Cardiac fibroblast (primary cell): ENCODE data around the gene SF3A2.

Experiments
- DNase-seq, 2 donors: peaks; one replicate each; pipeline versions ENCODE4 v3.0.0 to v3.0.0-alpha.2; 2010; ENCODE audit warnings: low read depth in 2 of 2
- H3K4me3 ChIP-seq, 2 donors: replicated peaks in 1 of 2; 1 replicate in 1 of 2; 2 replicates in 1 of 2; pipeline ENCODE4 v1.5.1; 2011; ENCODE audit warnings: low read depth in 2 of 2, low read length in 2 of 2, mild to moderate bottlenecking in 2 of 2, moderate library complexity in 1 of 2
- TF ChIP-seq, protein P1 (sequence below): IDR thresholded peaks from one replicate; pipeline ENCODE4 v1.5.1; 2011; ENCODE audit warnings: low read depth, mild to moderate bottlenecking, low read length, inconsistent platforms

The SF3A2 gene

DNA sequence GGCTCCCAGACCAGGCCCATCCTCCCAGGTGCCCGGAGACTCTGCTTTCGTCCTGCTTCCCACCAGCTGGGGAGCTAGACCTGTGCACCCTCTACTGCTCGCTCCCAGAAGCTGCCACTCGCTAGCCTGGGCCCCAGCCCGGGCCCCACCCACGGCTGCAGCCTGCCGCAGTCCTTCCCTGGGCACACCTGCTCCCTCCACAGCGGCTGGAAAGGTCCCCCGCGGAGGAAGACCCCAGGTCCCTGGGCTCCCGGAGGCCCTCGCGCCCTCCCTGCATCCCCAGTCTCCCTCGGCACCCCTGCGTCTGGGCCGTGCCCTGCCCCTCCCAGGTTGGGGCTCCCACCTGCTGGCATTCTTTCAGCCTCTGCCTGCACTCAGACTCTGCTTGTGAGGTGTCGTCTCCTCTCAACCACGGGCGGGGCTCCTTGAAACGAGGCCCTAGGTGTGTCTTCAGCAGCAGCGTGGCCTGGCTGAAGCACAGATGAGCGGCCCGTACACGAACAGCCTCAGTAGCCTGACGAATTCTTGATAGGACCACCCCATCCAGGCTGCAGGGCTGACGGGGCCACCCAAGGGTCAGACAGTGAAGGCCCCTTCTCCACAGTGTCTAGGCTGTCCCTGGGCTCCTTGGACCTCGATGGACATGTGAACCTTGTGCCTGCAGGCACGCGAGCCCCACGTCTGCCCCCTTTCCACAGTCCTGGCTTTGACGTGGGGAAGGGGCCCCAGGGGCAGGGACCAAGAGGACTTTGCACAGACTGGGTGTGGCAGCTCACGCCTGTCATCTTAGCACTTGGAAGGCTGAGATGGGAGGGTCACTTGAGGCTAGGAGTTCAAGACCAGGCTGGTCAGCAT lies 44.9 kb upstream of the SF3A2 start:
- TF ChIP-seq, protein P1, sequence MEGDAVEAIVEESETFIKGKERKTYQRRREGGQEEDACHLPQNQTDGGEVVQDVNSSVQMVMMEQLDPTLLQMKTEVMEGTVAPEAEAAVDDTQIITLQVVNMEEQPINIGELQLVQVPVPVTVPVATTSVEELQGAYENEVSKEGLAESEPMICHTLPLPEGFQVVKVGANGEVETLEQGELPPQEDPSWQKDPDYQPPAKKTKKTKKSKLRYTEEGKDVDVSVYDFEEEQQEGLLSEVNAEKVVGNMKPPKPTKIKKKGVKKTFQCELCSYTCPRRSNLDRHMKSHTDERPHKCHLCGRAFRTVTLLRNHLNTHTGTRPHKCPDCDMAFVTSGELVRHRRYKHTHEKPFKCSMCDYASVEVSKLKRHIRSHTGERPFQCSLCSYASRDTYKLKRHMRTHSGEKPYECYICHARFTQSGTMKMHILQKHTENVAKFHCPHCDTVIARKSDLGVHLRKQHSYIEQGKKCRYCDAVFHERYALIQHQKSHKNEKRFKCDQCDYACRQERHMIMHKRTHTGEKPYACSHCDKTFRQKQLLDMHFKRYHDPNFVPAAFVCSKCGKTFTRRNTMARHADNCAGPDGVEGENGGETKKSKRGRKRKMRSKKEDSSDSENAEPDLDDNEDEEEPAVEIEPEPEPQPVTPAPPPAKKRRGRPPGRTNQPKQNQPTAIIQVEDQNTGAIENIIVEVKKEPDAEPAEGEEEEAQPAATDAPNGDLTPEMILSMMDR: no peak
- no peak overlapping the region for H3K4me3 ChIP-seq
- no peak for DNase-seq

DNA sequence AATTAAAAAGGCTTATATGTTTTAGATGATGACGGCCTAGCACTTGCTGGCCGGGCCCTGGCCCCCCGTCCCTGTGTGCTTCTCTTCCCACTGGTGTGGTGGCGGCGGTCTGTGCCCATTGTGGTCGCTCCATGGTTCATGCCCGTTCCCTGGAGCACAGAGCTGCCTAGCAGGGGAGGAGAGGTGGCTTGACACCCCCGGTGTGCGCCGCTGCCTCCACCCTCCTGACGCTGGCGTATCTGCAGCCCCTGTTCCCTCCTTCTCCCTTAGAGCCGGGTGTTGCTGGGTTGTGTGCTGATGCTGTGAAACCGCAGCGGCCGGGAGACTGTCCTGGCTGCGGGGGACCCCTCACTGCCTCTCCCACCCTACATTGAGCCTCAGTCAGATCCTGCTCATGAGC lies 43.8 kb upstream of the SF3A2 start:
- DNase-seq: no peak
- TF ChIP-seq, protein P1: no peak
- no peak overlapping the region for H3K4me3 ChIP-seq

DNA sequence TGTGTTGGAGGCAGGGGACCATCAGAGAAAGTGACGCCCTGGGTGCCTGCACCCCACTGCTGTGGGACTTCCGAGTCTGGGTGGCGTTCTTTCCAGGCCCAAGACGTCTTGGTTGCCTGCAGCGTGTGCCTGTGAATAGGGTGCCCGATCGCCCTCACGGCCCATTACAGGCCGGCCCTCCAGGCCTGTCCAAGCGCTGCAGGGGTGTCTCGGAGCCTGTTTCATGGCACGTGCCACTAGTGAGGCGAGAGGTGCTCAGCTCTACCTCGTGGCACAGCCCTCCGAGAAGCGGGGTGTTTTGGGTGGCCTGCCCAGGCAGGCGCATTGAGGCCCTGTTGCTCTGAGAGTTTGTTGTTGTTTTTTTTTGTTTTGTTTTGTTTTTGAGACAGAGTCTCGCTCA lies 42.8 kb upstream of the SF3A2 start:
- no peak for DNase-seq
- H3K4me3 ChIP-seq: no peak overlapping the region
- TF ChIP-seq, protein P1: no peak

DNA sequence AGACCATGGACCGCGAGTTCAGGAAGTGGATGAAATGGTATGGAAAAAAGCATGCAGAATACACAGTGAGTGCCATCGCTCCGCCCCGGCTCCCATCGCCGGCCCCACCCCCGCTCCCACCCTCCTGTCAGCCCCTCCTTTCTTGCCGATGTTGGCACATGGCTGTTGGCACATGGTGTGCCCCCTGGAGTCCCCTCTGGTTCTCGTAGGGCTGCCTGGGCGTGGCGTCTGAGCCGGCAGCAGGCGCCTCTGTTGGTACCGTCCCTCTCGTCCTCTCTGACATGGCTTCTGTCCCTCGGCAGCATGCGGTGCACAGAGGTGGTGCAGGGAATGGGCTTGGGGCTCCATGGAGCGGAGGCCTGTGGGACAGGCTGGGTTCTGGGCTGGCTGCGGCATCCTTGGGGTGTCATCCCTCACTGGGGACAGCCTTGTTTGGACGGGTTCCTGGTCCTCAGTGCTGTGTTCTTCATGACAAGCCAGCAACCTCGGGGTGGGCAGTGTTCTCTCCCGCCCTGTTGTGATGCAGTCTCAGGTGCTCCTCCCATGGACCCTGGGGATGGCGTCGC lies 42.0 kb upstream of the SF3A2 start:
- H3K4me3 ChIP-seq: no peak overlapping the region
- no peak for DNase-seq
- TF ChIP-seq, protein P1: no peak

DNA sequence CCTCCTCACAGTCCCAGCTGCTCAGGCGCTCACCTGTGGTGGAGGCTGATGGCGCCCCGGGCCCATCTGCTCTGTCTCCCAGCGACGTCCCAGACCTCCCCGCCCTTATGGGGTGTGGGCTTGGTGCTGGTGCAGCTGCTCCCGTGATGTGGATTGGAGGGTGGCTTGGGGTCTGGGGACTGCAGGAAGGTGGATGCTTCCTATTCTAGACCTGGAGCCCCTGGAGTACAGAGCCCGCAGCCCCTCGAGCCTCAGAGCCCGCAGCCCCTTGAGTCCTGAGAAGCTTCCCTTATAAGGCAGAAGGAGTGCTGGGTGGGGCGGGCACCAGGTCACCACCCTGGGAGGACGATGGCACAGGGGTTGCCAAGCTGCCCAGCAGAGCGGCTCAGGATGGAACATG lies 41.3 kb upstream of the SF3A2 start:
- no peak for DNase-seq
- no peak overlapping the region for H3K4me3 ChIP-seq
- TF ChIP-seq, protein P1: no peak

DNA sequence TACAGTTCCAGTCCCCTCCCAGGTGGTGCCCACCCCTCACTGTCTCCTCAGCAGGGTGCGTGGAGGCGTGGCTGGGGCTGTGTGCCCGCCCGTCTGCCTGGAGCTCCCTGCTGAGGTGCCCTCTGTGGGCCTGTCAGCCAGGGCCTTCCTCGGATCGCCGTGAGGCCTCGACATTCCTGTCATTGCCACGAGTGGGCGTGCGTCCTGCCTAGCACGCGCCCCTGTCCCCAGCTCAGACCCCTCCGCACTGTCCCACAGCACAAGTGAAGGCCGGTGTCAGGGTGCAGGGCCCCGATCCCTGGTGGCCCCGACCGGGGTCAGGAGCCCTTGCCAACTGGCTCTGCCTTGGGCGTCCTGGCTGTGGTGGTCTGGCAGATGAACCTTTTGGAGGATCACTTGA lies 40.7 kb upstream of the SF3A2 start:
- TF ChIP-seq, protein P1: no peak
- no peak overlapping the region for H3K4me3 ChIP-seq
- no peak for DNase-seq
